ENCODE measurements around the gene DCTN4.

DCTN4 gene

GRCh38 chr5:150662731-150663516 lies 95.9 kb downstream of the DCTN4 start:
- no peak for DNase-seq

GRCh38 chr5:150661821-150662596 lies 96.8 kb downstream of the DCTN4 start:
- DNase-seq, result no peak

DNA sequence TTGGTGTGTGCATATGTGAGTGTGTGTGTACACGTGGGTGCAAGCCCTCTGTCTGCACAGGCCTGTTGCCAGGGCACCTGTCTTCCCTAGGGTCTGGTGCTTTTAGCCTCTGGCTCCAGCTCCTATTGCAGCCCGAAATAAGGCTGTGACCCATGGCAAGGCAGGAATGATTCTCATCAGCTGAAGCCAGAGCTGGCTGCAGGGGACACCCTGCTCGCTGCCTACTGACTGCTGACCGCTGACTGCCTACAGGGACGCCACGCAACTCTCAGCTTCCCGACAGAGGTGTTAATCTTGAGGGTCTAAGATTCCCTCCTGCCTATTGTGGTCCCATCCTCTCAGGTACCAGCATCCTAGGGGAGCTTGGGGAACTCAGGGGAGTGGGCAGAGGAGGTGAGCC lies 97.7 kb downstream of the DCTN4 start, which contains the start of gene MYOZ3:
Gene MYOZ3, plus strand, starts transcription at position 166 of the 400 bp plus-strand sequence. CDS start 1,691 bp downstream, outside the sequence.
- no peak for DNase-seq

DNA sequence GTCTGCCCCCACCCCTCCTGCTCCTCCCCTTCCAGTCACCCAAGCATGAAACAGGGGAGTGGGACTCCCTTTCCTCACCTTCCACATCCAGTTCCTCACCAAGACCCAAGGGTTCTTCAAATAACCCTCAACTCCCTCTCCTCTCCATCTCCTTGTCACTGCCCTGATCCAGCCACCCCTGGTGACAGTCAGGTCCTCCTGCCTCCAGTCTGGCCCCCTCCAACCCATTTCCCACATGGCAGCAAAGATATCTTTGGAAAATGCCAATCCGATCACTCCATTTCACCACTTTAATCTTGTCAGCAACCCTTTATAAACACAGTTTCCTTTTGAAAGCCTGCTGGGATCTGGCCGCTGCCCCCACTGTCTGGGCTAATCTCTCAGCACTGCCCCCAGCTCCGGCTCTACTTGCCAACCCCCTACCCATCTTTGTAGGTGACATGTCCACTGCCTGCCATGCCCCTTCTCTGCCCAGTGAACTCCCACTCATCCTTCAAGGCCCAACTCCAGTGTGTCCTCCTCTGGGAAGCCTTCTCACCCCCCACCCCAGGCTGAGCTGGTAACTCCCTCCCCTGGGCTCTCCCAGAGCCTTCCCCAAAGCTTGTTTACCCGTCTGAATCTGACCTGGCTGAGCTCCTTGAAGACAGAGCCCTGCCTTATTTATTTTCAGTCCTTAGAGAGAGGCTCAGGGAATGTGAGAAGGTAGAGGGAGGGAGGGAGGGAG lies 98.5 kb downstream of the DCTN4 start:
- DNase-seq, result no peak

GRCh38 chr5:150659360-150660107 lies 99.3 kb downstream of the DCTN4 start:
- DNase-seq, result no peak

DNA sequence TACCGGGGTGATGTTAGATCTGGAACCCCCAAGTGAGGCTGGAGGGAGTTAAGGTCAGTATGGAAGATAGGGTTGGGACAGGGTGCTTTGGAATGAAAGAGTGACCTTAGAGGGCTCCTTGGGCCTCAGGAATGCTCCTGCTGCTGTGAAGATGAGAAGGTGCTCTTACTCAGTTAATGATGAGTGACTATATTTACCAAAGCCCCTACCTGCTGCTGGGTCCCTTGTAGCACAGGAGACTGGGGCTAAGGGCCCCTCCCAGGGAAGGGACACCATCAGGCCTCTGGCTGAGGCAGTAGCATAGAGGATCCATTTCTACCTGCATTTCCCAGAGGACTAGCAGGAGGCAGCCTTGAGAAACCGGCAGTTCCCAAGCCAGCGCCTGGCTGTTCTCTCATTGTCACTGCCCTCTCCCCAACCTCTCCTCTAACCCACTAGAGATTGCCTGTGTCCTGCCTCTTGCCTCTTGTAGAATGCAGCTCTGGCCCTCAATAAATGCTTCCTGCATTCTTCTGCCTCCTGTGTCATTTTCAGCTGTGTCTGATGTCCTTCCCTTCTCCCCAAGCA lies 100.0 kb downstream of the DCTN4 start:
- no peak for DNase-seq

Measured in eye (tissue), 1 donor.